NCI-H2196 (cell line): Measurements from ENCODE around the gene THBS1.

Experiments
- DNase-seq: peaks from one replicate; lab custom pipeline; 2025; ENCODE audit not compliant: unreplicated experiment; lab: John Stamatoyannopoulos, UW

Gene THBS1

GRCh38 chr15:39580485-39581241, at the start of gene THBS1:
THBS1 (plus strand) TSS chr15:39581079; CDS start chr15:39581858, 779 bp downstream.
- peak; percentile 12 for DNase-seq

- no peak for DNase-seq
Observed at GRCh38 chr15:39534996-39535395, 45.9 kb upstream of the THBS1 start.

- DNase-seq = no peak
Observed at GRCh38 chr15:39535466-39535865, 45.4 kb upstream of the THBS1 start.

GRCh38 chr15:39538936-39539335, 41.9 kb upstream of the THBS1 start:
- no peak for DNase-seq

GRCh38 chr15:39539466-39539865, 41.4 kb upstream of the THBS1 start:
- no peak for DNase-seq

GRCh38 chr15:39539973-39540558, 40.8 kb upstream of the THBS1 start:
- no peak for DNase-seq

GRCh38 chr15:39542385-39543065, 38.4 kb upstream of the THBS1 start:
- DNase-seq = no peak

GRCh38 chr15:39543651-39544050, 37.2 kb upstream of the THBS1 start:
- no peak for DNase-seq

- DNase-seq = no peak
Observed at GRCh38 chr15:39546842-39547241, 34.0 kb upstream of the THBS1 start.

- DNase-seq = no peak
Observed at GRCh38 chr15:39548561-39548960, 32.3 kb upstream of the THBS1 start.

- DNase-seq = no peak
Observed at GRCh38 chr15:39549912-39550311, 31.0 kb upstream of the THBS1 start.

- DNase-seq = no peak
Observed at GRCh38 chr15:39551476-39551875, 29.4 kb upstream of the THBS1 start.

- DNase-seq = no peak
Observed at GRCh38 chr15:39552556-39552955, 28.3 kb upstream of the THBS1 start.

GRCh38 chr15:39553947-39554693, 26.8 kb upstream of the THBS1 start:
- DNase-seq = peak; percentile 70

- peak; percentile 14 for DNase-seq
Observed at GRCh38 chr15:39554746-39555387, 26.0 kb upstream of the THBS1 start.

- DNase-seq = no peak
Observed at GRCh38 chr15:39555885-39556284, 25.0 kb upstream of the THBS1 start.

- peak; percentile 14 for DNase-seq
Observed at GRCh38 chr15:39556461-39556860, 24.4 kb upstream of the THBS1 start.

- peak; percentile 2 for DNase-seq
Observed at GRCh38 chr15:39558421-39558820, 22.5 kb upstream of the THBS1 start.

GRCh38 chr15:39564972-39565665, 15.8 kb upstream of the THBS1 start:
- no peak for DNase-seq

- no peak for DNase-seq
Observed at GRCh38 chr15:39565851-39566250, 15.0 kb upstream of the THBS1 start.
